ENCODE measurements around the gene MAP1LC3B.

Gene MAP1LC3B

GRCh38 chr16:87409153-87409552, 17.0 kb downstream of the MAP1LC3B start:
- no peak for TF ChIP-seq CTCF (conservative IDR thresholded peaks at IDR 0.05)

GRCh38 chr16:87409781-87410180, 17.6 kb downstream of the MAP1LC3B start:
- TF ChIP-seq CTCF (conservative IDR thresholded peaks at IDR 0.05), result no peak
- no peak overlapping the region for H3K27ac ChIP-seq

More at GRCh38 chr16:87409153-87409552, 17.0 kb downstream of the MAP1LC3B start:
- no peak overlapping the region for H3K27ac ChIP-seq

- no peak for TF ChIP-seq CTCF (conservative IDR thresholded peaks at IDR 0.05)
- no peak overlapping the region for H3K27ac ChIP-seq
These were observed 18.4 kb downstream of the MAP1LC3B start for GRCh38 chr16:87410530-87410929.

- no peak for TF ChIP-seq CTCF (conservative IDR thresholded peaks at IDR 0.05)
- H3K27ac ChIP-seq, result no peak overlapping the region
These were observed 18.8 kb downstream of the MAP1LC3B start for GRCh38 chr16:87410968-87411367.

GRCh38 chr16:87411375-87412271, 19.5 kb downstream of the MAP1LC3B start:
- no peak for TF ChIP-seq CTCF (conservative IDR thresholded peaks at IDR 0.05)
- no peak overlapping the region for H3K27ac ChIP-seq

GRCh38 chr16:87412371-87412995, 20.3 kb downstream of the MAP1LC3B start:
- no peak for TF ChIP-seq CTCF (conservative IDR thresholded peaks at IDR 0.05)

GRCh38 chr16:87412996-87413421, 20.9 kb downstream of the MAP1LC3B start:
- no peak for TF ChIP-seq CTCF (conservative IDR thresholded peaks at IDR 0.05)

More at GRCh38 chr16:87412371-87412995, 20.3 kb downstream of the MAP1LC3B start:
- H3K27ac ChIP-seq, result no peak overlapping the region

More at GRCh38 chr16:87412996-87413421, 20.9 kb downstream of the MAP1LC3B start:
- no peak overlapping the region for H3K27ac ChIP-seq

Measured in VCaP (cell line).